Caco-2 (cell line): ENCODE data around the gene LDLRAD4. TPM values are rescaled to one million over a fixed set of nuclear protein-coding genes. Genes with fewer than 3 reads are reported as not detected.

Experiments
- BruUV-seq: library from RNA; stranded (reverse); fragments of 400-500 nt; replicated peaks from 2 replicates; lab custom pipeline; 2021; lab: Mats Ljungman, UMichigan
- CTCF ChIA-PET: fragments of 300-600 bp; sonication (Branson Sonifier 250); formaldehyde crosslinking; loops from one replicate; lab custom pipeline; 2022; ENCODE audit warnings: antibody characterized with exemption; lab: Charles Lee
- POLR2A ChIA-PET: fragments of 300-600 bp; sonication (Branson Sonifier 250); formaldehyde crosslinking; loops from one replicate; lab custom pipeline; 2022; ENCODE audit warnings: antibody characterized with exemption; lab: Charles Lee
- DNase-seq, 2 experiments: peaks; one replicate each; pipeline versions ENCODE4 v3.0.0 to v3.0.0-alpha.2; 2020 to 2022
- H3K27me3 ChIP-seq: replicated peaks from 2 replicates; pipeline ENCODE4 v1.6.0; 2011; ENCODE audit warnings: low read length; ENCODE audit not compliant: control insufficient read depth, insufficient read depth
- H3K36me3 ChIP-seq: 2 replicates; pipeline ENCODE4 v1.5.1; 2011; ENCODE audit warnings: low read length; ENCODE audit not compliant: control insufficient read depth, insufficient read depth
- H3K4me1 ChIP-seq: fragments of 250-450 bp; sonication (Bioruptor Pico); 2 replicates; pipeline ENCODE4 v1.5.1; 2020; ENCODE audit warnings: mild to moderate bottlenecking
- H3K4me3 ChIP-seq: 2 replicates; pipeline ENCODE4 v1.5.1; 2011; ENCODE audit warnings: low read depth, mild to moderate bottlenecking, control low read depth, low read length
- H3K9me3 ChIP-seq: fragments of 250-450 bp; sonication (Bioruptor Pico); 2 replicates; pipeline ENCODE4 v1.5.1; 2020; ENCODE audit warnings: mild to moderate bottlenecking, moderate library complexity
- H3K27ac Mint-ChIP-seq: one replicate; pipeline ENCODE4 v1.8.0; 2022; ENCODE audit warnings: mixed read lengths; ENCODE audit not compliant: unreplicated experiment
- H3K27me3 Mint-ChIP-seq: one replicate; pipeline ENCODE4 v1.8.0; 2022; ENCODE audit warnings: mixed read lengths; ENCODE audit not compliant: insufficient read depth, unreplicated experiment
- H3K36me3 Mint-ChIP-seq: one replicate; pipeline ENCODE4 v1.8.0; 2022; ENCODE audit warnings: mild to moderate bottlenecking, mixed read lengths; ENCODE audit not compliant: insufficient read depth, unreplicated experiment
- H3K4me1 Mint-ChIP-seq: one replicate; pipeline ENCODE4 v1.8.0; 2022; ENCODE audit warnings: low read depth, mixed read lengths; ENCODE audit not compliant: unreplicated experiment
- H3K4me3 Mint-ChIP-seq: one replicate; pipeline ENCODE4 v1.8.0; 2022; ENCODE audit warnings: mild to moderate bottlenecking, moderate library complexity, mixed read lengths; ENCODE audit not compliant: unreplicated experiment
- H3K9me3 Mint-ChIP-seq: one replicate; pipeline ENCODE4 v1.8.0; 2022; ENCODE audit warnings: mixed read lengths; ENCODE audit not compliant: unreplicated experiment
- intact Hi-C: fragments of 100-400 bp; cut with micrococcal nuclease; formaldehyde crosslinking; loops from one replicate; pipeline ENCODE4 v1.10.0; 2022; ENCODE audit not compliant: unreplicated experiment
- total RNA-seq: library from RNA; stranded (reverse); gene quantifications from 2 replicates; pipeline ENCODE4 v1.2.3, GENCODE V29; 2022
- TF ChIP-seq, protein P1 (sequence below), 2 experiments: fragments of 200-600 bp in 1 of 2; IDR thresholded peaks; 1 replicate in 1 of 2; 2 replicates in 1 of 2; pipeline versions ENCODE4 v1.5.1 to v1.8.0; 2011 to 2022; ENCODE audit warnings: antibody characterized with exemption in 1 of 2, control low read depth in 1 of 2, inconsistent platforms in 1 of 2, low read depth in 1 of 2, low read length in 1 of 2, mild to moderate bottlenecking in 1 of 2, moderate library complexity in 1 of 2; ENCODE audit not compliant: insufficient read depth in 1 of 2, severe bottlenecking in 1 of 2, unreplicated experiment in 1 of 2

The LDLRAD4 gene
- total RNA-seq, 1 experiment from 2014 or later, result 1.2 TPM

- Mint-ChIP-seq H3K27ac (no peak overlapping the region), H3K4me1 (no peaks in the 10 kb centered on the region), H3K9me3 (no peaks in the 10 kb centered on the region), H3K27me3 (peaks cover 18% of the 10 kb centered on the region), H3K36me3 (no peaks in the 10 kb centered on the region), H3K4me3 (no peak overlapping the region)
- BruUV-seq, result no TSS peak
- no peaks in the 10 kb centered on the region for H3K36me3 ChIP-seq
- H3K9me3 ChIP-seq, result no peaks in the 10 kb centered on the region
- intact Hi-C loops, result no loop called here
- TF ChIP-seq, protein P1, sequence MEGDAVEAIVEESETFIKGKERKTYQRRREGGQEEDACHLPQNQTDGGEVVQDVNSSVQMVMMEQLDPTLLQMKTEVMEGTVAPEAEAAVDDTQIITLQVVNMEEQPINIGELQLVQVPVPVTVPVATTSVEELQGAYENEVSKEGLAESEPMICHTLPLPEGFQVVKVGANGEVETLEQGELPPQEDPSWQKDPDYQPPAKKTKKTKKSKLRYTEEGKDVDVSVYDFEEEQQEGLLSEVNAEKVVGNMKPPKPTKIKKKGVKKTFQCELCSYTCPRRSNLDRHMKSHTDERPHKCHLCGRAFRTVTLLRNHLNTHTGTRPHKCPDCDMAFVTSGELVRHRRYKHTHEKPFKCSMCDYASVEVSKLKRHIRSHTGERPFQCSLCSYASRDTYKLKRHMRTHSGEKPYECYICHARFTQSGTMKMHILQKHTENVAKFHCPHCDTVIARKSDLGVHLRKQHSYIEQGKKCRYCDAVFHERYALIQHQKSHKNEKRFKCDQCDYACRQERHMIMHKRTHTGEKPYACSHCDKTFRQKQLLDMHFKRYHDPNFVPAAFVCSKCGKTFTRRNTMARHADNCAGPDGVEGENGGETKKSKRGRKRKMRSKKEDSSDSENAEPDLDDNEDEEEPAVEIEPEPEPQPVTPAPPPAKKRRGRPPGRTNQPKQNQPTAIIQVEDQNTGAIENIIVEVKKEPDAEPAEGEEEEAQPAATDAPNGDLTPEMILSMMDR (IDR thresholded peaks at IDR 0.05; ENCODE audit: insufficient read depth in 1 of 2, low read depth in 1 of 2, low read length in 1 of 2, severe bottlenecking in 1 of 2, unreplicated experiment in 1 of 2), result no peak
- H3K4me1 ChIP-seq, result no peaks in the 10 kb centered on the region
- no peaks in the 10 kb centered on the region for H3K27me3 ChIP-seq
- no peak overlapping the region for H3K4me3 ChIP-seq
- ChIA-PET POLR2A (no interaction called here), CTCF (no interaction called here)
- no peak for DNase-seq
Measured at GRCh38 chr18:13269521-13270011, 51.0 kb downstream of the LDLRAD4 start.

DNA sequence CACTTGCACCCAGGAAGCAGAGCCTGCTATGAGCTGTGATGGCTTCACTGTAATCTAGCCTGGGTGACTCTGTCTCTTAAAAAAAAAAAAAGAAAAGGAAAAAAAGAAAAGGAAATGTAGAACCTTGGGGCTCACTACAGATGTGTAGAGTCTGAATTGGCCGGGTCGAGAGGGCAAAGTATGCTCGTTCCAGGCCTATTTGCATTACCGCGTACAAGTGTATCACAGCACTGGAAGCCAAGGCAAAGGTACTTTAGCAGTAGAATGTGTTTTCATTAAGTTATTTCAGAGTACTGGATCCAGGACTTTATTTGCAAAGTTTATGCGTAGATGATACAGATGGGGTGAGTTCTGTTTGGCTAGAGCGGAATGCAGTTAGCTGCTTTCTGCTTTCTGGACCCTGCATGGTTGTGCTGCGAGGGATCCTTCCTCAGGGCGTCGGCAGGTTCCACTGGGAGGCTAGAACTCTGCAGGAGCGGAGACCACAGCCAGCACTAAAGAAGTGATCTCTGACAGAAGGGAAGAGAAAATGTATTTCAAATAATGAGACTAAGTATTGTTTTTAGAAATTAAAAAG is 51.8 kb downstream of the LDLRAD4 start:
- TF ChIP-seq, protein P1 (IDR thresholded peaks at IDR 0.05; ENCODE audit: insufficient read depth in 1 of 2, low read depth in 1 of 2, low read length in 1 of 2, severe bottlenecking in 1 of 2, unreplicated experiment in 1 of 2), result no peak
- Histone ChIP-seq H3K9me3 (no peaks in the 10 kb centered on the region), H3K36me3 (no peaks in the 10 kb centered on the region), H3K4me1 (no peaks in the 10 kb centered on the region), H3K27me3 (no peaks in the 10 kb centered on the region), H3K4me3 (no peak overlapping the region)
- no peak overlapping the region for H3K27ac Mint-ChIP-seq
- intact Hi-C loops, result no loop called here
- no TSS peak for BruUV-seq
- H3K9me3 Mint-ChIP-seq, result no peaks in the 10 kb centered on the region
- peaks cover 14% of the 10 kb centered on the region for H3K27me3 Mint-ChIP-seq
- POLR2A ChIA-PET, result no interaction called here
- H3K36me3 Mint-ChIP-seq, result no peaks in the 10 kb centered on the region
- H3K4me3 Mint-ChIP-seq, result no peak overlapping the region
- no peaks in the 10 kb centered on the region for H3K4me1 Mint-ChIP-seq
- DNase-seq, result no peak
- CTCF ChIA-PET, result no interaction called here

GRCh38 chr18:13271302-13271911 is 52.8 kb downstream of the LDLRAD4 start:
- BruUV-seq, result no TSS peak
- TF ChIP-seq, protein P1 (IDR thresholded peaks at IDR 0.05; ENCODE audit: insufficient read depth in 1 of 2, low read depth in 1 of 2, low read length in 1 of 2, severe bottlenecking in 1 of 2, unreplicated experiment in 1 of 2), result no peak
- Histone ChIP-seq H3K4me3 (no peak overlapping the region), H3K27me3 (no peaks in the 10 kb centered on the region), H3K4me1 (no peaks in the 10 kb centered on the region), H3K36me3 (no peaks in the 10 kb centered on the region), H3K9me3 (no peaks in the 10 kb centered on the region)
- POLR2A ChIA-PET, result no interaction called here
- CTCF ChIA-PET, result no interaction called here
- Mint-ChIP-seq H3K27me3 (peaks cover 14% of the 10 kb centered on the region), H3K4me3 (no peak overlapping the region), H3K9me3 (no peaks in the 10 kb centered on the region), H3K27ac (no peak overlapping the region), H3K4me1 (no peaks in the 10 kb centered on the region), H3K36me3 (no peaks in the 10 kb centered on the region)
- intact Hi-C loops, result no loop called here
- no peak for DNase-seq
